Putamen (tissue), 1 donor: ENCODE results near the gene ZNF302.
"Not testable (repeated sequence)": the region's sequence is repeated elsewhere in the genome, so short reads cannot be mapped to it uniquely, and the experiment has no call there.

Source experiments
- DNase-seq: peaks from one replicate; pipeline ENCODE4 v3.0.0-alpha.2; 2016; ENCODE audit warnings: low spot score

ZNF302 gene

GRCh38 chr19:34671972-34672371 is 5.5 kb upstream of the ZNF302 start:
- DNase-seq, result no peak

GRCh38 chr19:34673590-34673989 is 3.9 kb upstream of the ZNF302 start:
- DNase-seq, result no peak

- DNase-seq, result no peak
Measured at GRCh38 chr19:34675250-34675649, 2.2 kb upstream of the ZNF302 start.

- DNase-seq, result no peak
Measured at GRCh38 chr19:34675919-34676318, 1.6 kb upstream of the ZNF302 start.

- peak; percentile 78 for DNase-seq
Measured at GRCh38 chr19:34676697-34677385, 637 bp upstream of the ZNF302 start, which contains the start of gene SCGB2B2. Gene SCGB2B2 (minus strand): TSS chr19:34677159. CDS start chr19:34594563, 82,596 bp downstream.

GRCh38 chr19:34678085-34678412 is 571 bp downstream of the ZNF302 start:
- DNase-seq, result no peak

GRCh38 chr19:34678421-34678820 is 943 bp downstream of the ZNF302 start:
- no peak for DNase-seq

- no peak for DNase-seq
Measured at GRCh38 chr19:34681478-34681877, 4.0 kb downstream of the ZNF302 start.

- not testable (repeated sequence) for DNase-seq
Measured at GRCh38 chr19:34685266-34685665, 7.8 kb downstream of the ZNF302 start.

GRCh38 chr19:34686455-34686854 is 9.0 kb downstream of the ZNF302 start:
- DNase-seq, result no peak

GRCh38 chr19:34687348-34687747 is 9.9 kb downstream of the ZNF302 start:
- no peak for DNase-seq

GRCh38 chr19:34688592-34688991 is 11.1 kb downstream of the ZNF302 start:
- no peak for DNase-seq

- DNase-seq, result no peak
Measured at GRCh38 chr19:34690372-34690771, 12.9 kb downstream of the ZNF302 start.

GRCh38 chr19:34692549-34692948 is 15.1 kb downstream of the ZNF302 start:
- no peak for DNase-seq

- no peak for DNase-seq
Measured at GRCh38 chr19:34707661-34708060, 30.2 kb downstream of the ZNF302 start.

GRCh38 chr19:34711890-34712289 is 34.4 kb downstream of the ZNF302 start:
- DNase-seq, result no peak

- peak; percentile 61 for DNase-seq
Measured at GRCh38 chr19:34712395-34713261, 35.1 kb downstream of the ZNF302 start.

- no peak for DNase-seq
Measured at GRCh38 chr19:34713262-34713637, 35.8 kb downstream of the ZNF302 start.

- DNase-seq, result no peak
Measured at GRCh38 chr19:34715357-34715756, 37.9 kb downstream of the ZNF302 start.

- DNase-seq, result no peak
Measured at GRCh38 chr19:34722353-34722752, 44.9 kb downstream of the ZNF302 start.

GRCh38 chr19:34725400-34725799 is 47.9 kb downstream of the ZNF302 start:
- no peak for DNase-seq

GRCh38 chr19:34731019-34731829 is 53.7 kb downstream of the ZNF302 start:
- DNase-seq, result no peak

- no peak for DNase-seq
Measured at GRCh38 chr19:34731964-34732363, 54.5 kb downstream of the ZNF302 start.
